Prostate gland (tissue), 2 donors: ENCODE data around the gene RPS6KC1.
"Not testable (repeated sequence)": the region's sequence is repeated elsewhere in the genome, so short reads cannot be mapped to it uniquely, and the experiment has no call there.

Source experiments
- POLR2A ChIP-seq: fragments of 450-650 bp; IDR thresholded peaks from one replicate; pipeline ENCODE4 v1.6.1; 2016; ENCODE audit warnings: antibody characterized with exemption, mild to moderate bottlenecking
- POLR2AphosphoS5 ChIP-seq: sonication (generic); formaldehyde crosslinking; IDR thresholded peaks from one replicate; pipeline ENCODE4 v1.6.1; 2017; ENCODE audit warnings: antibody characterized with exemption
- TF ChIP-seq, protein P1 (sequence below), 4 experiments: fragments of 200-600 bp in 2 of 4; fragments of 450-650 bp in 2 of 4; sonication (generic) in 2 of 4; IDR thresholded peaks; 1 replicate in 3 of 4; 2 replicates in 1 of 4; pipeline ENCODE4 v1.5.1; 2016 to 2019; ENCODE audit warnings: antibody characterized with exemption in 4 of 4, mild to moderate bottlenecking in 2 of 4, moderate library complexity in 2 of 4

DNA sequence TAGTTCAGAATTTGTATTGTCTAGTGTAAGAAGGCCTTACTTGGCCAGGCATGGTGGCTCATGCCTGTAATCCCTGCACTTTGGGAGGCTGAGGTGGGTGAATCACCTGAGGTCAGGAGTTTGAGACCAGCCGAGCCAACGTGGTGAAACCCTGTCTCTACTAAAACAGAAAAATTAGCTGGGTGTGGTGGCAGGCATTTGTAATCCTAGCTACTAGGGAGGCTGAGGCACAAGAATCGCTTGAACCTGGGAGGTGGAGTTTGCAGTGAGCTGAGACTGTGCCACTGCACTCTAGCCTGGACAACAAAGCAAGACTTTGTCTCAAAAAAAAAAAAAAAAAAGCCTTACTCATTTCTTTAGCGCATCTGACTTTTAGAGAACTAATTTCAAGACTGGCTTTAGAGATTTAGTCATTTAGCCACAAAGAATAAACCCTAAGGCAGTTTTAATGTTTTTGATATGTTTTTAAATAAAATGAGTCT lies 66.7 kb downstream of the RPS6KC1 start:
- TF ChIP-seq, protein P1, sequence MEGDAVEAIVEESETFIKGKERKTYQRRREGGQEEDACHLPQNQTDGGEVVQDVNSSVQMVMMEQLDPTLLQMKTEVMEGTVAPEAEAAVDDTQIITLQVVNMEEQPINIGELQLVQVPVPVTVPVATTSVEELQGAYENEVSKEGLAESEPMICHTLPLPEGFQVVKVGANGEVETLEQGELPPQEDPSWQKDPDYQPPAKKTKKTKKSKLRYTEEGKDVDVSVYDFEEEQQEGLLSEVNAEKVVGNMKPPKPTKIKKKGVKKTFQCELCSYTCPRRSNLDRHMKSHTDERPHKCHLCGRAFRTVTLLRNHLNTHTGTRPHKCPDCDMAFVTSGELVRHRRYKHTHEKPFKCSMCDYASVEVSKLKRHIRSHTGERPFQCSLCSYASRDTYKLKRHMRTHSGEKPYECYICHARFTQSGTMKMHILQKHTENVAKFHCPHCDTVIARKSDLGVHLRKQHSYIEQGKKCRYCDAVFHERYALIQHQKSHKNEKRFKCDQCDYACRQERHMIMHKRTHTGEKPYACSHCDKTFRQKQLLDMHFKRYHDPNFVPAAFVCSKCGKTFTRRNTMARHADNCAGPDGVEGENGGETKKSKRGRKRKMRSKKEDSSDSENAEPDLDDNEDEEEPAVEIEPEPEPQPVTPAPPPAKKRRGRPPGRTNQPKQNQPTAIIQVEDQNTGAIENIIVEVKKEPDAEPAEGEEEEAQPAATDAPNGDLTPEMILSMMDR (IDR thresholded peaks at IDR 0.05) = not testable (repeated sequence)
- TF ChIP-seq POLR2A, POLR2AphosphoS5: not testable (repeated sequence)
